CD14-positive monocyte (primary cell): Measurements from ENCODE around the gene CARM1. TPM values are rescaled to one million over a fixed set of nuclear protein-coding genes. Genes with fewer than 3 reads are reported as not detected.

ENCODE experiments used
- DNase-seq, 3 donors: peaks; one replicate each; pipeline ENCODE4 v3.0.0-alpha.2; 2011 to 2022
- H2AFZ ChIP-seq: 2 replicates; pipeline ENCODE4 v1.6.0; 2012; ENCODE audit warnings: mild to moderate bottlenecking, low read depth, low read length, inconsistent platforms; ENCODE audit not compliant: insufficient read depth, poor library complexity, severe bottlenecking
- H3K27ac ChIP-seq, 2 donors: 1 replicate in 1 of 2; 2 replicates in 1 of 2; pipeline ENCODE4 v1.5.1; 2012 to 2013; ENCODE audit warnings: low read length in 2 of 2, control low read depth in 1 of 2, inconsistent platforms in 1 of 2, low read depth in 1 of 2, mild to moderate bottlenecking in 1 of 2
- H3K27me3 ChIP-seq, 2 donors: one replicate each; pipeline versions ENCODE4 v1.6.0 to v1.6.1; 2011 to 2013; ENCODE audit warnings: low read length in 2 of 2; ENCODE audit not compliant: control insufficient read depth in 2 of 2, insufficient read depth in 2 of 2
- H3K36me3 ChIP-seq, 2 donors: replicated peaks in 1 of 2; 1 replicate in 1 of 2; 2 replicates in 1 of 2; pipeline versions ENCODE4 v1.5.1 to v1.6.1; 2012 to 2013; ENCODE audit warnings: low read length in 2 of 2, control low read depth in 1 of 2, inconsistent platforms in 1 of 2, mild to moderate bottlenecking in 1 of 2; ENCODE audit not compliant: insufficient read depth in 2 of 2, control insufficient read depth in 1 of 2
- H3K4me1 ChIP-seq, 2 donors: 1 replicate in 1 of 2; 2 replicates in 1 of 2; pipeline versions ENCODE4 v1.5.1 to v1.6.1; 2012 to 2013; ENCODE audit warnings: low read length in 2 of 2, control low read depth in 1 of 2, inconsistent platforms in 1 of 2, mild to moderate bottlenecking in 1 of 2, moderate library complexity in 1 of 2; ENCODE audit not compliant: insufficient read depth in 2 of 2, control insufficient read depth in 1 of 2
- H3K4me2 ChIP-seq: replicated peaks from 2 replicates; pipeline ENCODE3; 2012; ENCODE audit warnings: low read length, moderate library complexity, mild to moderate bottlenecking; ENCODE audit not compliant: poor library complexity, severe bottlenecking; ENCODE audit errors: extremely low read depth
- H3K4me3 ChIP-seq, 3 experiments: fragments of 200-600 bp in 1 of 3; sonication (generic) in 1 of 3; replicated peaks in 1 of 3; 1 replicate in 2 of 3; 2 replicates in 1 of 3; pipeline ENCODE4 v1.5.1; 2011 to 2013; ENCODE audit warnings: low read length in 3 of 3, mild to moderate bottlenecking in 3 of 3, control low read depth in 2 of 3, low read depth in 2 of 3, inconsistent platforms in 1 of 3, moderate library complexity in 1 of 3
- H3K79me2 ChIP-seq: 2 replicates; pipeline ENCODE4 v1.6.0; 2012; ENCODE audit warnings: mild to moderate bottlenecking, control low read depth, inconsistent platforms, low read length, moderate library complexity; ENCODE audit not compliant: insufficient read depth
- H3K9ac ChIP-seq: 2 replicates; pipeline ENCODE4 v1.6.0; 2017; ENCODE audit warnings: low read length, mild to moderate bottlenecking; ENCODE audit not compliant: insufficient read depth, poor library complexity, severe bottlenecking
- H3K9me3 ChIP-seq, 2 donors: replicated peaks in 1 of 2; 1 replicate in 1 of 2; 2 replicates in 1 of 2; pipeline versions ENCODE4 v1.5.1 to v1.6.1; 2012 to 2013; ENCODE audit warnings: low read length in 2 of 2, control low read depth in 1 of 2; ENCODE audit not compliant: control insufficient read depth in 1 of 2, insufficient read depth in 1 of 2
- H4K20me1 ChIP-seq: 2 replicates; pipeline ENCODE4 v1.6.0; 2012; ENCODE audit warnings: mild to moderate bottlenecking, low read length, control low read depth, moderate library complexity; ENCODE audit not compliant: insufficient read depth
- H3K27ac Mint-ChIP-seq, 7 donors: one replicate each; pipeline ENCODE4 v1.8.0; 2020; ENCODE audit warnings: mild to moderate bottlenecking in 7 of 7, mixed read lengths in 7 of 7, moderate library complexity in 6 of 7, inconsistent platforms in 2 of 7
- H3K27me3 Mint-ChIP-seq, 3 donors: one replicate each; pipeline ENCODE4 v1.8.0; 2021 to 2022; ENCODE audit warnings: low read depth in 3 of 3, mild to moderate bottlenecking in 3 of 3, mixed read lengths in 3 of 3, moderate library complexity in 3 of 3, inconsistent platforms in 1 of 3
- H3K36me3 Mint-ChIP-seq, 2 donors: one replicate each; pipeline ENCODE4 v1.8.0; 2020; ENCODE audit warnings: mixed read lengths in 2 of 2, inconsistent platforms in 1 of 2, mild to moderate bottlenecking in 1 of 2
- H3K4me1 Mint-ChIP-seq: one replicate; pipeline ENCODE4 v1.8.0; 2020; ENCODE audit warnings: mild to moderate bottlenecking, mixed read lengths
- H3K4me3 Mint-ChIP-seq, 2 donors: one replicate each; pipeline ENCODE4 v1.8.0; 2020; ENCODE audit warnings: mild to moderate bottlenecking in 2 of 2, mixed read lengths in 2 of 2, moderate library complexity in 1 of 2
- H3K9me3 Mint-ChIP-seq, 7 donors: one replicate each; pipeline ENCODE4 v1.8.0; 2020 to 2022; ENCODE audit warnings: mixed read lengths in 7 of 7, mild to moderate bottlenecking in 6 of 7, moderate library complexity in 6 of 7, inconsistent platforms in 2 of 7
- CTCF ChIP-seq: fragments of 200-600 bp; IDR thresholded peaks from one replicate; pipeline ENCODE4 v1.8.0; 2022; ENCODE audit warnings: antibody characterized with exemption, mild to moderate bottlenecking
- WGBS: methylation state at CpG from one replicate; pipeline ENCODE4 v1.1.5; 2013; ENCODE audit warnings: missing lambda C conversion rate; ENCODE audit not compliant: insufficient coverage; 5-methylcytosine and 5-hydroxymethylcytosine counted together
- intact Hi-C, 2 donors: fragments of 100-400 bp; cut with micrococcal nuclease; formaldehyde crosslinking; loops; one replicate each; pipeline versions ENCODE4 v1.15.0 to v1.15.1; 2023
- polyA plus RNA-seq, 3 donors: library from polyadenylated mRNA; depleted of rRNA in 1 of 3; unstranded in 2 of 3; stranded (reverse) in 1 of 3; fragments of 300-500 nt in 2 of 3; fragments of >200 nt in 1 of 3; fragmentation: Illumina TruSeq in 2 of 3; gene quantifications; 1 replicate in 2 of 3; 2 replicates in 1 of 3; pipeline ENCODE4 v1.2.3, GENCODE V29; 2012 to 2021

The CARM1 gene
- polyA plus RNA-seq, 3 donors = 0.17 to 26.3 (median 0.29) TPM

DNA sequence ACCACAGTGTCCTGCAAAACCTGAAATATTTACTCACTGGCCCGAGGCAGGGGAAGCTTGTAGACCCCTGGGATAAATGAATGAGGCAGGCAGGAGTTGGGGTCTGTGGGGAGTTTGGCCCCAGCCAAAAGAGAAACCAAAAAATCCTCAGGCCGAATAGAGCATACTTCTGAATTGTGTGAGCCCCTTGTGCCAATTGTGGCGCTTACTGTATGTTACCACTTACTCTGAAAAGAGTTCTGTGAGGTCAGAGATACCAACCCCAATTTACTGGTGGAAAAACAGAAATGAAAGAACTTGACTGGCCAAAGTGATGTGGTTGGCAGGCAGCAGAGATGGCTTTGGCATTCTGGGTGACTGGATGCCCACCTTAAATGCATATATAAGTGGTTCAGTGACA is 6.9 kb downstream of the CARM1 start:
- H3K27ac ChIP-seq = no peak overlapping the region
- no peaks in the 10 kb centered on the region for H3K9me3 Mint-ChIP-seq
- WGBS = no CpG with 5 or more reads among the region's 3 CpGs
- no peak overlapping the region for H2AFZ ChIP-seq
- peaks cover 14 to 19% of the 10 kb centered on the region in 2 donors for H3K4me1 ChIP-seq
- no peaks in the 10 kb centered on the region for H3K9me3 ChIP-seq
- peaks cover 0 to 3% (median under 1%) of the 10 kb centered on the region in 3 donors for H3K27me3 Mint-ChIP-seq
- intact Hi-C loops = loop anchor here in 1 of 2 donors (10.0 kb wide), 1 partner anchor 47 kb away; the partner anchor contains the start of genes TIMM29 and YIPF2
- no peak for DNase-seq
- peaks cover 64% of the 10 kb centered on the region for H3K79me2 ChIP-seq
- no peak overlapping the region for H3K4me3 Mint-ChIP-seq
- H3K9ac ChIP-seq = no peak overlapping the region
- H4K20me1 ChIP-seq = peaks cover 56% of the 10 kb centered on the region
- H3K36me3 ChIP-seq = no peaks in the 10 kb centered on the region
- H3K4me1 Mint-ChIP-seq = peaks cover 30% of the 10 kb centered on the region
- H3K4me3 ChIP-seq = no peak overlapping the region
- H3K4me2 ChIP-seq = no peak overlapping the region
- peaks cover 11 to 15% of the 10 kb centered on the region in 2 donors for H3K36me3 Mint-ChIP-seq
- no peaks in the 10 kb centered on the region for H3K27me3 ChIP-seq
- H3K27ac Mint-ChIP-seq = peak overlapping the region in 1 of 7 donors; percentile 50
- no peak for TF ChIP-seq CTCF

DNA sequence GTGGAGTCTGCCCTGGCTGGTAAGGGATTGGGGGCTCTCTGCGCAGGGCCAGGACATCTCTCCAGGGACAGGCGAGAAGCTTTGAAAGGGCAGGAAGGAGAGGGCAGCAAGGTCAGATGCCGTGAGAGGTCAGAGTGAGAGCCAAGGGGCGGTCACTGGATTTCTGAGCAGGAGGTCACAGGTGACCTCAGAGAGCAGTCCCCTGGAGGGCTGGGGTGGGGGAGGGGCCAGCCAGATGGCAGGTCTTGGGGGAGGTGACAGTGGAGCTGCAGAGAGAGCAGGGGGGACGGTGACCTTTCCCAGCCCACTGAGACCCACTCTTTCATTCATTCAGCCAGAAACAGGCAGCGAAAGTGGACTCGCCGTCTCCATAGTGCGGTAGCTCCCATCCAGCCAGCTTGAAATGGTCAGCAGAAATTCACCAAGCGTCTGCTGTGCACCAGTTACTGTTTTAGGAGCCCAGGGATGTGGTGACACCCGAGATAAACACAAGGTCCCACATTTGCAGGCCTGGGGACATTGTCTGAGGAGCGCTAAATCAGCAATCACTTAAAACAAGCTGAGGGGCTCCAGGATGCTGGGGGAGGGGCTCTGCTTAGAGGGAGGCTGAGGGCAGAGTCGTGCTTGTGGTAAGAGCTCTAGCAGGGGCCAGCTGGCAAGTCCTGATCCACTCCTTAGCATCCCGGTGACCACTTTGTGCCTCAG is 10.2 kb downstream of the CARM1 start:
- TF ChIP-seq CTCF = no peak
- WGBS = 92% methylated on average over 13 of the region's 14 CpGs
- no peaks in the 10 kb centered on the region for H3K27me3 ChIP-seq
- H3K27ac ChIP-seq = no peak overlapping the region
- H3K36me3 ChIP-seq = no peaks in the 10 kb centered on the region
- no peak overlapping the region for H3K4me3 Mint-ChIP-seq
- H3K9me3 ChIP-seq = no peaks in the 10 kb centered on the region
- no peak overlapping the region for H3K9ac ChIP-seq
- H4K20me1 ChIP-seq = peaks cover 65% of the 10 kb centered on the region
- no peak overlapping the region for H2AFZ ChIP-seq
- intact Hi-C loops = no loop called here
- peaks cover 0 to 3% (median 0%) of the 10 kb centered on the region in 3 donors for H3K27me3 Mint-ChIP-seq
- peaks cover 7 to 13% of the 10 kb centered on the region in 2 donors for H3K36me3 Mint-ChIP-seq
- H3K4me1 Mint-ChIP-seq = peaks cover 21% of the 10 kb centered on the region
- peak overlapping the region in 2 of 7 donors; percentile 50 to 68 for H3K27ac Mint-ChIP-seq
- DNase-seq = no peak
- no peak overlapping the region for H3K4me2 ChIP-seq
- no peaks in the 10 kb centered on the region for H3K9me3 Mint-ChIP-seq
- no peak overlapping the region for H3K4me3 ChIP-seq
- peaks cover 8 to 10% of the 10 kb centered on the region in 2 donors for H3K4me1 ChIP-seq
- peaks cover 59% of the 10 kb centered on the region for H3K79me2 ChIP-seq
